PC-3 (cell line): Measurements from ENCODE around the gene MAP4K2. TPM values are rescaled to one million over a fixed set of nuclear protein-coding genes. Genes with fewer than 3 reads are reported as not detected.

ENCODE experiments used
- ATAC-seq: fragments of 200-7000 bp; cut with Tn5 transposase; 2 replicates; pipeline ENCODE4 v1.9.1; 2020; ENCODE audit warnings: mild to moderate bottlenecking, moderate library complexity
- BruUV-seq: library from RNA; stranded (reverse); fragments of 400-500 nt; replicated peaks from 2 replicates; lab custom pipeline; 2021; lab: Mats Ljungman, UMichigan
- CTCF ChIA-PET: fragments of 300-600 bp; sonication (Branson Sonifier 250); formaldehyde crosslinking; loops from one replicate; lab custom pipeline; 2022; ENCODE audit warnings: antibody characterized with exemption; lab: Charles Lee
- POLR2A ChIA-PET: fragments of 300-600 bp; sonication (Branson Sonifier 250); formaldehyde crosslinking; loops from one replicate; lab custom pipeline; 2022; ENCODE audit warnings: antibody characterized with exemption; ENCODE audit not compliant: unreplicated experiment; lab: Charles Lee
- DNase-seq: peaks from one replicate; pipeline ENCODE4 v3.0.0-alpha.2; 2015
- H2AFZ ChIP-seq: fragments of 300-600 bp; sonication (generic); 2 replicates; pipeline ENCODE4 v1.6.0; 2016; ENCODE audit warnings: antibody characterized with exemption, low read length
- H3F3A ChIP-seq: fragments of 300-600 bp; sonication (generic); one replicate; pipeline ENCODE4 v1.6.0; 2017; ENCODE audit warnings: antibody characterized with exemption, low read length, control low read depth, mild to moderate bottlenecking; ENCODE audit not compliant: unreplicated experiment
- H3K27ac ChIP-seq: fragments of 300-600 bp; sonication (generic); 2 replicates; pipeline ENCODE4 v1.5.1; 2016; ENCODE audit warnings: mild to moderate bottlenecking, low read length
- H3K27me3 ChIP-seq: fragments of 300-600 bp; sonication (generic); 2 replicates; pipeline ENCODE4 v1.6.1; 2016; ENCODE audit warnings: low read length, mixed read lengths
- H3K36me3 ChIP-seq: fragments of 300-600 bp; sonication (generic); 2 replicates; pipeline ENCODE4 v1.6.1; 2016; ENCODE audit warnings: low read depth, mixed run types, low read length, mixed read lengths
- H3K4me1 ChIP-seq: fragments of 300-600 bp; sonication (generic); 2 replicates; pipeline ENCODE4 v1.5.1; 2016; ENCODE audit warnings: low read length; ENCODE audit not compliant: insufficient read depth
- H3K4me2 ChIP-seq: fragments of 300-600 bp; sonication (generic); 2 replicates; pipeline ENCODE4 v1.6.0; 2016; ENCODE audit warnings: low read length
- H3K4me3 ChIP-seq: fragments of 300-600 bp; sonication (generic); 2 replicates; pipeline ENCODE4 v1.5.1; 2016; ENCODE audit warnings: mild to moderate bottlenecking, low read length, mixed read lengths
- H3K79me2 ChIP-seq: fragments of 300-600 bp; sonication (generic); 2 replicates; pipeline ENCODE4 v1.6.1; 2017; ENCODE audit warnings: low read length, mixed read lengths
- H3K9ac ChIP-seq: fragments of 300-600 bp; sonication (generic); 2 replicates; pipeline ENCODE4 v1.6.0; 2016; ENCODE audit warnings: mild to moderate bottlenecking, low read length
- H3K9me2 ChIP-seq: fragments of 300-600 bp; sonication (generic); replicated peaks from 2 replicates; pipeline ENCODE4 v1.6.1; 2016; ENCODE audit warnings: mixed run types, low read length, mixed read lengths
- H3K9me3 ChIP-seq: fragments of 300-600 bp; sonication (generic); 2 replicates; pipeline ENCODE4 v1.6.1; 2016; ENCODE audit warnings: low read length, mixed read lengths
- H4K20me1 ChIP-seq: fragments of 300-600 bp; sonication (generic); 2 replicates; pipeline ENCODE4 v1.6.1; 2016; ENCODE audit warnings: low read length, mixed read lengths
- EZH2 ChIP-seq: fragments of 300-600 bp; sonication (generic); IDR thresholded peaks from one replicate; pipeline ENCODE4 v1.6.1; 2017; ENCODE audit warnings: antibody characterized with exemption, mild to moderate bottlenecking, low read length; ENCODE audit not compliant: unreplicated experiment
- EZH2phosphoT487 ChIP-seq: fragments of 300-600 bp; sonication (generic); IDR thresholded peaks from 2 replicates; pipeline ENCODE4 v1.6.1; 2018; ENCODE audit warnings: mild to moderate bottlenecking, antibody characterized with exemption, low read length, borderline replicate concordance
- intact Hi-C: fragments of 100-400 bp; cut with micrococcal nuclease; formaldehyde crosslinking; loops from 2 replicates; pipeline ENCODE4 v1.9.0; 2023
- total RNA-seq: library from RNA; depleted of rRNA; stranded (reverse); fragments of >200 nt; gene quantifications from 2 replicates; pipeline ENCODE4 v1.2.3, GENCODE V29; 2014
- TF ChIP-seq, protein P1 (sequence below): fragments of 300-600 bp; sonication (generic); conservative IDR thresholded peaks from 2 replicates; pipeline ENCODE4 v1.5.1; 2017; ENCODE audit warnings: antibody characterized with exemption, low read depth, mild to moderate bottlenecking, low read length

The MAP4K2 gene
- total RNA-seq, 1 experiment from 2014 or later, result 55.6 TPM

- H3K27ac ChIP-seq, result no peak overlapping the region
- TF ChIP-seq, protein P1, sequence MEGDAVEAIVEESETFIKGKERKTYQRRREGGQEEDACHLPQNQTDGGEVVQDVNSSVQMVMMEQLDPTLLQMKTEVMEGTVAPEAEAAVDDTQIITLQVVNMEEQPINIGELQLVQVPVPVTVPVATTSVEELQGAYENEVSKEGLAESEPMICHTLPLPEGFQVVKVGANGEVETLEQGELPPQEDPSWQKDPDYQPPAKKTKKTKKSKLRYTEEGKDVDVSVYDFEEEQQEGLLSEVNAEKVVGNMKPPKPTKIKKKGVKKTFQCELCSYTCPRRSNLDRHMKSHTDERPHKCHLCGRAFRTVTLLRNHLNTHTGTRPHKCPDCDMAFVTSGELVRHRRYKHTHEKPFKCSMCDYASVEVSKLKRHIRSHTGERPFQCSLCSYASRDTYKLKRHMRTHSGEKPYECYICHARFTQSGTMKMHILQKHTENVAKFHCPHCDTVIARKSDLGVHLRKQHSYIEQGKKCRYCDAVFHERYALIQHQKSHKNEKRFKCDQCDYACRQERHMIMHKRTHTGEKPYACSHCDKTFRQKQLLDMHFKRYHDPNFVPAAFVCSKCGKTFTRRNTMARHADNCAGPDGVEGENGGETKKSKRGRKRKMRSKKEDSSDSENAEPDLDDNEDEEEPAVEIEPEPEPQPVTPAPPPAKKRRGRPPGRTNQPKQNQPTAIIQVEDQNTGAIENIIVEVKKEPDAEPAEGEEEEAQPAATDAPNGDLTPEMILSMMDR, result no peak
- TF ChIP-seq EZH2phosphoT487 (no peak), EZH2 (no peak)
- intact Hi-C loops, result no loop called here
- no peak overlapping the region for H2AFZ ChIP-seq
- H3K9ac ChIP-seq, result no peak overlapping the region
- POLR2A ChIA-PET, result no interaction called here
- H3K4me2 ChIP-seq, result no peak overlapping the region
- H3K4me1 ChIP-seq, result no peaks in the 10 kb centered on the region
- no peaks in the 10 kb centered on the region for H3K9me3 ChIP-seq
- no peaks in the 10 kb centered on the region for H3K27me3 ChIP-seq
- no peaks in the 10 kb centered on the region for H3K9me2 ChIP-seq
- no peaks in the 10 kb centered on the region for H3F3A ChIP-seq
- CTCF ChIA-PET, result interaction anchor here (0.7 kb wide), 1 partner anchor 9 kb away, joined by 6 read pairs; no protein-coding TSS in a partner anchor
- no peaks in the 10 kb centered on the region; the same call in 1 of the 2 replicates for H3K36me3 ChIP-seq
- no peaks in the 10 kb centered on the region for H4K20me1 ChIP-seq
- H3K4me3 ChIP-seq, result no peak overlapping the region
- ATAC-seq, result no peak
- no TSS peak for BruUV-seq
- H3K79me2 ChIP-seq, result no peaks in the 10 kb centered on the region
- DNase-seq, result no peak
Observed at GRCh38 chr11:64786308-64786707, 16.7 kb downstream of the MAP4K2 start.

- Histone ChIP-seq H3K4me3 (no peak overlapping the region), H2AFZ (no peak overlapping the region), H3K9ac (no peak overlapping the region), H3K27me3 (no peaks in the 10 kb centered on the region), H3K4me1 (no peaks in the 10 kb centered on the region), H3K79me2 (no peaks in the 10 kb centered on the region), H3K27ac (no peak overlapping the region), H3K36me3 (no peaks in the 10 kb centered on the region; the same call in 1 of the 2 replicates), H3K9me3 (no peaks in the 10 kb centered on the region), H3K4me2 (no peak overlapping the region), H4K20me1 (no peaks in the 10 kb centered on the region), H3K9me2 (no peaks in the 10 kb centered on the region), H3F3A (no peaks in the 10 kb centered on the region)
- DNase-seq (no peak), ATAC-seq (peak; percentile 20; the same call in 1 of the 2 replicates)
- BruUV-seq, result no TSS peak
- ChIA-PET CTCF (interaction anchor here (0.6 to 0.8 kb wide), 2 partner anchors 44 to 515 kb away, joined by 4 read pairs; no protein-coding TSS in a partner anchor), POLR2A (no interaction called here)
- intact Hi-C loops, result no loop called here
- TF ChIP-seq EZH2phosphoT487 (no peak), EZH2 (no peak)
- TF ChIP-seq, protein P1, result no peak
Observed at GRCh38 chr11:64784813-64785581, 18.0 kb downstream of the MAP4K2 start.
